ENCODE data around the gene RGS12.

RGS12 gene

GRCh38 chr4:3287271-3287971, 5.4 kb upstream of the RGS12 start:
- peaks cover 19% of the 10 kb centered on the region for H3K4me1 ChIP-seq (ENCODE audit: low read length)
- no peaks in the 10 kb centered on the region for H3K9me3 ChIP-seq (ENCODE audit: insufficient read depth, low read length)
- no peak overlapping the region for H3K9ac ChIP-seq (ENCODE audit: low read length)
- no peak overlapping the region for H2AFZ ChIP-seq (ENCODE audit: low read depth, low read length)
- H3K4me3 ChIP-seq (ENCODE audit: low read length) = no peak overlapping the region
- H3K27me3 ChIP-seq (ENCODE audit: low read depth, low read length) = peaks cover 12% of the 10 kb centered on the region; the same call in 1 of the 2 replicates
- H3K36me3 ChIP-seq (replicated peaks; ENCODE audit: low read depth, low read length) = no peaks in the 10 kb centered on the region
- no peak for TF ChIP-seq EZH2phosphoT487 (IDR thresholded peaks at IDR 0.05; ENCODE audit: low read depth)
- TF ChIP-seq, protein P1, sequence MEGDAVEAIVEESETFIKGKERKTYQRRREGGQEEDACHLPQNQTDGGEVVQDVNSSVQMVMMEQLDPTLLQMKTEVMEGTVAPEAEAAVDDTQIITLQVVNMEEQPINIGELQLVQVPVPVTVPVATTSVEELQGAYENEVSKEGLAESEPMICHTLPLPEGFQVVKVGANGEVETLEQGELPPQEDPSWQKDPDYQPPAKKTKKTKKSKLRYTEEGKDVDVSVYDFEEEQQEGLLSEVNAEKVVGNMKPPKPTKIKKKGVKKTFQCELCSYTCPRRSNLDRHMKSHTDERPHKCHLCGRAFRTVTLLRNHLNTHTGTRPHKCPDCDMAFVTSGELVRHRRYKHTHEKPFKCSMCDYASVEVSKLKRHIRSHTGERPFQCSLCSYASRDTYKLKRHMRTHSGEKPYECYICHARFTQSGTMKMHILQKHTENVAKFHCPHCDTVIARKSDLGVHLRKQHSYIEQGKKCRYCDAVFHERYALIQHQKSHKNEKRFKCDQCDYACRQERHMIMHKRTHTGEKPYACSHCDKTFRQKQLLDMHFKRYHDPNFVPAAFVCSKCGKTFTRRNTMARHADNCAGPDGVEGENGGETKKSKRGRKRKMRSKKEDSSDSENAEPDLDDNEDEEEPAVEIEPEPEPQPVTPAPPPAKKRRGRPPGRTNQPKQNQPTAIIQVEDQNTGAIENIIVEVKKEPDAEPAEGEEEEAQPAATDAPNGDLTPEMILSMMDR (IDR thresholded peaks at IDR 0.05; ENCODE audit: low read depth, low read length) = no peak
- no peaks in the 10 kb centered on the region for H4K20me1 ChIP-seq (ENCODE audit: insufficient read depth, low read length)
- no peaks in the 10 kb centered on the region for H3K79me2 ChIP-seq (ENCODE audit: low read length)
- H3K27ac ChIP-seq (ENCODE audit: low read length) = no peak overlapping the region
- no peak overlapping the region for H3K4me2 ChIP-seq (ENCODE audit: low read length)

DNA sequence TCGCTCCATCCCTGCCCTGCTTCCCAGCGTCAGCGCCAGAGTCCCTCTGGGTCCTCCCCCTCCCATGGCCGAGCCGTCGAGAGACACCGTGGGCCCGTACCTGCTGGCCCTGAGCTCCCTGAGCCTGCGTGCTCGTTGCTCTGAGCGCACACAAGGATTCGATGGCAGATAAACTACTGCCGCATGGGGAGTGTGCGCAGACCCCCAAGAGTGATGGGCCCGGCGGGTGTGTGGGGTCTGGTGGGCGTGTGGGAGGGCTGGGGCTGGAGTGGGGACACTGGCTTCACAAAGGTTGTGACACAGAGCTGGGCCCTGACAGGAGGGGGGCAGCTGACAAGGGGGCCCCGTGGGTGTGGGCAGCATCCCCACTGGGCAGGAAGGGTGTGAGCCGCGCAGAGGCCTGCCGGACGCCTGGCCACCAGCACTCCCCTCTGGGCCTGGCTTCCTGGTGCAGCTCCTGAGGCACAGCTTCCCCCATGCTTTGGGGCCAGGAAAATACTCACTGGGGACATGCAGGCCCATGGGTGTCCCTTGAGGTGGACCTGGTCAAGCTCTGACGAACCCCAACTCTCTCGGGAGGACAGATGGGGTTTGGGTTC, 4.8 kb upstream of the RGS12 start:
- Histone ChIP-seq H3K4me1 (ENCODE audit: low read length) (peaks cover 19% of the 10 kb centered on the region), H3K9me3 (ENCODE audit: insufficient read depth, low read length) (no peaks in the 10 kb centered on the region), H3K9ac (ENCODE audit: low read length) (no peak overlapping the region), H4K20me1 (ENCODE audit: insufficient read depth, low read length) (no peaks in the 10 kb centered on the region), H3K36me3 (replicated peaks; ENCODE audit: low read depth, low read length) (no peaks in the 10 kb centered on the region), H2AFZ (ENCODE audit: low read depth, low read length) (no peak overlapping the region), H3K4me3 (ENCODE audit: low read length) (no peak overlapping the region), H3K4me2 (ENCODE audit: low read length) (no peak overlapping the region), H3K79me2 (ENCODE audit: low read length) (no peaks in the 10 kb centered on the region), H3K27me3 (ENCODE audit: low read depth, low read length) (peaks cover 12% of the 10 kb centered on the region; the same call in 1 of the 2 replicates), H3K27ac (ENCODE audit: low read length) (no peak overlapping the region)
- TF ChIP-seq EZH2phosphoT487 (IDR thresholded peaks at IDR 0.05; ENCODE audit: low read depth) = no peak
- TF ChIP-seq, protein P1 (IDR thresholded peaks at IDR 0.05; ENCODE audit: low read depth, low read length) = no peak

DNA sequence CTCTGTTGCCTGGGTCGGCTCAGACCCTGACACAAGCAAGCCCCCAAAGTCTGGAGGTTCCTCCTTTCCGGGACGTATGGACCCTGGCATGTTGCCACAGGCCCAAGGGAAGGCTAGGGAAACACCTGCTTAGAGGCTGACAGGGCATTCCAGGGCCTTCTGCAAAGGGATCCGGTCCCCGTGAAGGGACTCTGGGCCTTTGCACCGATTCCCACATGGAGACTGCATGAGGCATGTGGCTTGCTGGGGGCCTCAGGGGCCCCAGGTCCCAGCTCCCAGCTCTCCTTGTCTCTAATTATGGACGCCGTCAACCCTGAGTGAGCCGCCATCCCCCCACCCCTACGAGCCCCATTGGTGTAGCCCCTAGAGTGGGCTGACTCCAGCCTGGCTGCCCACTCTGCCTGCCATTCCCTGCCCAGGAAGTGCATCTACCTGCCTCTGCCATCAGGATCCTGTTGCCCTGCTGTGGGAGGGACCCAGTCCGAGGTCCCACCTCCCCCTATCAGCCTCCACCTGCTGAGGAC, 4.2 kb upstream of the RGS12 start:
- Histone ChIP-seq H4K20me1 (ENCODE audit: insufficient read depth, low read length) (no peaks in the 10 kb centered on the region), H3K9me3 (ENCODE audit: insufficient read depth, low read length) (no peaks in the 10 kb centered on the region), H3K27me3 (ENCODE audit: low read depth, low read length) (peaks cover 15% of the 10 kb centered on the region), H3K4me3 (ENCODE audit: low read length) (no peak overlapping the region), H3K79me2 (ENCODE audit: low read length) (no peaks in the 10 kb centered on the region), H3K27ac (ENCODE audit: low read length) (no peak overlapping the region), H3K4me2 (ENCODE audit: low read length) (no peak overlapping the region), H3K36me3 (replicated peaks; ENCODE audit: low read depth, low read length) (no peaks in the 10 kb centered on the region), H3K4me1 (ENCODE audit: low read length) (peaks cover 23% of the 10 kb centered on the region), H2AFZ (ENCODE audit: low read depth, low read length) (no peak overlapping the region), H3K9ac (ENCODE audit: low read length) (no peak overlapping the region)
- TF ChIP-seq EZH2phosphoT487 (IDR thresholded peaks at IDR 0.05; ENCODE audit: low read depth) = no peak
- TF ChIP-seq, protein P1 (IDR thresholded peaks at IDR 0.05; ENCODE audit: low read depth, low read length) = no peak

DNA sequence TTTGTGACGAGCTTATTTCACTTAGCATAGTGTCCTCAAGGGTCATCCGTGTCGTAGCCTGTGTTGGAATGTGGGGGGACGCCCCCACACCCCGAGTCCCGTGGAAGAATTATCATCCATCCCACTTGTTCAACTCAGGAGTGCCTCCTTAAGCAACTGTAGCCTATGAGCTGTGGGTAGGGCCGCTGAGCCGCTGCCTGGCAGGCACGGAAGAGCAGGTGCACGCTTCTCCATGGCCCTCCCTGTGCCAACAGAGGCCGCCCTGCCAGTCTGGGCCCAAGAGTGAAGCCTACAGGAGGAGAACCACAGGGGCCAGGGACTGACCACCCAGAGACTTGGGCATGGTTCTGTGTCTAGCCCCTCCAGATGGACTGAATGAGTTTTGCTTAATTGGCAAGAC, 2.3 kb upstream of the RGS12 start:
- no peak overlapping the region for H3K27ac ChIP-seq (ENCODE audit: low read length)
- H3K4me2 ChIP-seq (ENCODE audit: low read length) = no peak overlapping the region
- no peak overlapping the region for H3K4me3 ChIP-seq (ENCODE audit: low read length)
- H3K9me3 ChIP-seq (ENCODE audit: insufficient read depth, low read length) = no peaks in the 10 kb centered on the region
- H3K9ac ChIP-seq (ENCODE audit: low read length) = no peak overlapping the region
- TF ChIP-seq EZH2phosphoT487 (IDR thresholded peaks at IDR 0.05; ENCODE audit: low read depth) = no peak
- TF ChIP-seq, protein P1 (IDR thresholded peaks at IDR 0.05; ENCODE audit: low read depth, low read length) = no peak
- peaks cover 17% of the 10 kb centered on the region for H3K27me3 ChIP-seq (ENCODE audit: low read depth, low read length)
- H2AFZ ChIP-seq (ENCODE audit: low read depth, low read length) = no peak overlapping the region
- H4K20me1 ChIP-seq (ENCODE audit: insufficient read depth, low read length) = no peaks in the 10 kb centered on the region
- H3K36me3 ChIP-seq (replicated peaks; ENCODE audit: low read depth, low read length) = no peaks in the 10 kb centered on the region
- H3K4me1 ChIP-seq (ENCODE audit: low read length) = peaks cover 24% of the 10 kb centered on the region
- H3K79me2 ChIP-seq (ENCODE audit: low read length) = no peaks in the 10 kb centered on the region
